H9 (cell line): Measurements from ENCODE around the gene EOGT. TPM values are rescaled to one million over a fixed set of nuclear protein-coding genes. Genes with fewer than 3 reads are reported as not detected.

Experiments used
- DNase-seq: peaks from one replicate; pipeline ENCODE4 v3.0.0-alpha.2; 2017
- H2AFZ ChIP-seq: one replicate; pipeline ENCODE4 v1.6.1; 2013; ENCODE audit warnings: mild to moderate bottlenecking, low read length, control low read depth, moderate library complexity
- H2AK5ac ChIP-seq: 2 replicates; pipeline ENCODE4 v1.6.1; 2013; ENCODE audit warnings: low read length, control low read depth, mixed read lengths; ENCODE audit not compliant: insufficient read length
- H2BK120ac ChIP-seq: one replicate; pipeline ENCODE4 v1.6.1; 2013; ENCODE audit warnings: low read depth, mild to moderate bottlenecking, low read length, control low read depth, inconsistent platforms; ENCODE audit not compliant: poor library complexity, severe bottlenecking
- H2BK12ac ChIP-seq: 2 replicates; pipeline ENCODE4 v1.6.1; 2013; ENCODE audit warnings: low read length, control low read depth, mixed read lengths, low read depth; ENCODE audit not compliant: insufficient read length
- H2BK15ac ChIP-seq: 2 replicates; pipeline ENCODE4 v1.6.1; 2013; ENCODE audit warnings: low read depth, low read length, control low read depth
- H2BK20ac ChIP-seq: one replicate; pipeline ENCODE4 v1.6.1; 2013; ENCODE audit warnings: low read depth, mild to moderate bottlenecking, low read length, control low read depth, inconsistent platforms; ENCODE audit not compliant: poor library complexity, severe bottlenecking
- H2BK5ac ChIP-seq: 2 replicates; pipeline ENCODE4 v1.6.1; 2013; ENCODE audit warnings: low read length, control low read depth, mixed read lengths; ENCODE audit not compliant: insufficient read length
- H3K14ac ChIP-seq: 2 replicates; pipeline ENCODE4 v1.6.1; 2013; ENCODE audit warnings: low read length, control low read depth; ENCODE audit not compliant: insufficient read depth
- H3K18ac ChIP-seq: 2 replicates; pipeline ENCODE4 v1.6.1; 2013; ENCODE audit warnings: low read depth, mild to moderate bottlenecking, mixed read lengths, low read length, control low read depth; ENCODE audit not compliant: insufficient read length
- H3K23ac ChIP-seq: 2 replicates; pipeline ENCODE4 v1.6.1; 2013; ENCODE audit warnings: low read length, control low read depth, mixed read lengths, low read depth; ENCODE audit not compliant: insufficient read length
- H3K23me2 ChIP-seq: 2 replicates; pipeline ENCODE4 v1.6.1; 2013; ENCODE audit warnings: low read depth, mild to moderate bottlenecking, mixed read lengths, low read length, control low read depth; ENCODE audit not compliant: insufficient read length, poor library complexity, severe bottlenecking
- H3K27ac ChIP-seq: 2 replicates; pipeline ENCODE4 v1.5.1; 2013; ENCODE audit warnings: low read length, control low read depth, mixed read lengths, low read depth; ENCODE audit not compliant: insufficient read length
- H3K27me3 ChIP-seq: 2 replicates; pipeline ENCODE4 v1.6.1; 2013; ENCODE audit warnings: low read length, control low read depth, inconsistent platforms; ENCODE audit not compliant: insufficient read depth
- H3K4ac ChIP-seq: 2 replicates; pipeline ENCODE4 v1.6.1; 2013; ENCODE audit warnings: low read depth, mild to moderate bottlenecking, control low read depth, inconsistent platforms, low read length, moderate library complexity
- H3K4me1 ChIP-seq: 2 replicates; pipeline ENCODE4 v1.6.1; 2013; ENCODE audit warnings: low read length, control low read depth, inconsistent platforms; ENCODE audit not compliant: insufficient read depth
- H3K4me2 ChIP-seq: 2 replicates; pipeline ENCODE4 v1.6.1; 2013; ENCODE audit warnings: low read length, control low read depth, mixed read lengths; ENCODE audit not compliant: insufficient read length, insufficient read depth
- H3K56ac ChIP-seq: 2 replicates; pipeline ENCODE4 v1.6.1; 2013; ENCODE audit warnings: low read depth, mild to moderate bottlenecking, mixed read lengths, low read length, control low read depth; ENCODE audit not compliant: insufficient read length
- H3K79me1 ChIP-seq: 2 replicates; pipeline ENCODE4 v1.6.1; 2013; ENCODE audit warnings: low read depth, mild to moderate bottlenecking, moderate library complexity, low read length, control low read depth, inconsistent platforms; ENCODE audit not compliant: insufficient read depth, poor library complexity, severe bottlenecking
- H3K79me2 ChIP-seq: 2 replicates; pipeline ENCODE4 v1.6.1; 2013; ENCODE audit warnings: low read length, control low read depth, inconsistent platforms; ENCODE audit not compliant: insufficient read depth
- H3K9ac ChIP-seq: 2 replicates; pipeline ENCODE4 v1.6.1; 2013; ENCODE audit warnings: low read length, control low read depth, mixed read lengths; ENCODE audit not compliant: insufficient read length; ENCODE audit errors: extremely low read depth
- H3K9me3 ChIP-seq: one replicate; pipeline ENCODE4 v1.6.1; 2013; ENCODE audit warnings: low read depth, low read length, inconsistent platforms; ENCODE audit not compliant: control insufficient read depth
- H3T11ph ChIP-seq: one replicate; pipeline ENCODE4 v1.6.1; 2013; ENCODE audit warnings: mild to moderate bottlenecking, low read length, control low read depth, inconsistent platforms
- H4K20me1 ChIP-seq: one replicate; pipeline ENCODE4 v1.6.1; 2013; ENCODE audit not compliant: control insufficient read depth, insufficient read length, insufficient read depth
- H4K5ac ChIP-seq: 2 replicates; pipeline ENCODE4 v1.6.1; 2013; ENCODE audit warnings: low read depth, mild to moderate bottlenecking, mixed read lengths, low read length, control low read depth; ENCODE audit not compliant: insufficient read length
- H4K8ac ChIP-seq: replicated peaks from 2 replicates; pipeline ENCODE4 v1.6.1; 2013; ENCODE audit warnings: low read length, control low read depth, mixed read lengths, low read depth; ENCODE audit not compliant: insufficient read length
- H4K91ac ChIP-seq: 2 replicates; pipeline ENCODE4 v1.6.1; 2013; ENCODE audit warnings: low read depth, mild to moderate bottlenecking, moderate library complexity, mixed read lengths, low read length, control low read depth; ENCODE audit not compliant: insufficient read length
- H3K27ac Mint-ChIP-seq, 3 experiments: 2 replicates in 2 of 3; 3 replicates in 1 of 3; pipeline ENCODE4 v1.8.0; 2020 to 2021; ENCODE audit warnings: mixed read lengths in 3 of 3, mild to moderate bottlenecking in 1 of 3, moderate library complexity in 1 of 3
- H3K27me3 Mint-ChIP-seq: 2 replicates; pipeline ENCODE4 v1.8.0; 2021; ENCODE audit warnings: low read depth, mild to moderate bottlenecking, moderate library complexity, mixed read lengths
- H3K36me3 Mint-ChIP-seq, 3 experiments: 2 replicates in 2 of 3; 3 replicates in 1 of 3; pipeline ENCODE4 v1.8.0; 2020 to 2021; ENCODE audit warnings: low read depth in 3 of 3, mixed read lengths in 3 of 3; ENCODE audit not compliant: insufficient read depth in 1 of 3
- H3K4me1 Mint-ChIP-seq, 2 experiments: 2 replicates each; pipeline ENCODE4 v1.8.0; 2020; ENCODE audit warnings: mixed read lengths in 2 of 2
- H3K4me3 Mint-ChIP-seq, 2 experiments: 2 replicates in 1 of 2; 3 replicates in 1 of 2; pipeline ENCODE4 v1.8.0; 2020 to 2021; ENCODE audit warnings: mild to moderate bottlenecking in 2 of 2, mixed read lengths in 2 of 2, moderate library complexity in 1 of 2
- H3K9me3 Mint-ChIP-seq, 2 experiments: 2 replicates in 1 of 2; 3 replicates in 1 of 2; pipeline ENCODE4 v1.8.0; 2020; ENCODE audit warnings: mild to moderate bottlenecking in 2 of 2, mixed read lengths in 2 of 2, moderate library complexity in 1 of 2
- WGBS: extraction: QIAGEN DNeasy Blood & Tissue Kit; methylation state at CpG from one replicate; pipeline ENCODE4 v1.1.7; 2013; ENCODE audit warnings: missing lambda C conversion rate, low lambda C conversion rate, mixed read lengths; ENCODE audit not compliant: insufficient read length; ENCODE audit errors: extremely low coverage; 5-methylcytosine and 5-hydroxymethylcytosine counted together
- total RNA-seq: library from RNA; stranded (reverse); gene quantifications from 2 replicates; pipeline ENCODE4 v1.2.1, GENCODE V29; 2021
- TF ChIP-seq, protein P1 (sequence below): fragments of 200-600 bp; sonication (generic); conservative IDR thresholded peaks from 3 replicates; pipeline ENCODE4 v1.8.0; 2021; ENCODE audit warnings: antibody characterized with exemption, mild to moderate bottlenecking

Gene EOGT
- total RNA-seq, 1 experiment from 2014 or later = 30.5 TPM

DNA sequence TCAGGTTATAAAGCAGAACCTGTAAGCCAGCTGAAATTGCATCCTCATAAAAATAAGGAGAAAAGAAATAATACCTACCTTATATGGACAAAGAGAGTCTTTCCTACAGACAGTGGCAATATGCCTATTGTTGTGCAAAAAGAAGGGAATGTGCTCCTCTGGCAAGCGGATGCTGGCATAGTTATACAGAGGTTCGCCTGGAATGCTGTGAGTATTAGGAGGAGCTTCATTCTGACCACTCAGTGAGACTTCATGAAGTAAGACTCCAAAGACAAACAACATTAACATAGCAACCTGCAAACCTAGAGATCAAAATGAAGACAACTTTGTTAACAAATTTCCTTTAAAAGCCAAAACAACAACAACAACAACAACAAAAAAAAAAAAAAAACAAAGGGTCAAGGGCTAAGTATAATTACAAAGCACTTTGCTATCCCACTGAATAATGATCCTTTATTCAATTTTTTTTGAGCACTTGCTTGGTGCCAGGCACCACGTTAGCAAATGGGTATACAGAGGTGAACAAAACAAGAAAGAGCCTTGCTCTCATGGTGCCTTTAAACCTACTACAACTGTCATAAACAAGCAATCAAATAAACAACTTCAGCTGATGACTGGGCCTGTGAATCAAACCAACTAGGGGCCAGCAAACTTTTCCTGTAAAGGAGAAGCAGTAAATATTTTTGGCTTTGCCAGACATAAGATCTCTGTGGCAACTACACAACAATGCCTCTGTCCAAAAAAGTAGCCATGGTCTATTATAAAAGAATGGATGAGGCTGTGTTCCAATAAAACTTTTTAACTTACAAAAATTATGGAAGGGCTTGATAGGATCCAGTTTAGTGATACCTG is 3.7 kb downstream of the EOGT start:
- H2AK5ac ChIP-seq = peak overlapping the region; percentile 21
- H4K20me1 ChIP-seq = no peaks in the 10 kb centered on the region
- no peak overlapping the region for H3K4me2 ChIP-seq
- no peaks in the 10 kb centered on the region for H3K79me1 ChIP-seq
- no peaks in the 10 kb centered on the region for H3K79me2 ChIP-seq
- Mint-ChIP-seq H3K27ac (peak overlapping the region; percentile 63 to 99 (median 86)), H3K4me3 (peak overlapping the region; percentile 1 to 25; a peak in 2 of 5 replicates), H3K36me3 (peaks cover 4 to 37% (median 15%) of the 10 kb centered on the region in 3 experiments; a peak in 6 of 7 replicates), H3K27me3 (no peaks in the 10 kb centered on the region), H3K9me3 (no peaks in the 10 kb centered on the region), H3K4me1 (peaks cover 52 to 53% of the 10 kb centered on the region in 2 experiments)
- TF ChIP-seq, protein P1, sequence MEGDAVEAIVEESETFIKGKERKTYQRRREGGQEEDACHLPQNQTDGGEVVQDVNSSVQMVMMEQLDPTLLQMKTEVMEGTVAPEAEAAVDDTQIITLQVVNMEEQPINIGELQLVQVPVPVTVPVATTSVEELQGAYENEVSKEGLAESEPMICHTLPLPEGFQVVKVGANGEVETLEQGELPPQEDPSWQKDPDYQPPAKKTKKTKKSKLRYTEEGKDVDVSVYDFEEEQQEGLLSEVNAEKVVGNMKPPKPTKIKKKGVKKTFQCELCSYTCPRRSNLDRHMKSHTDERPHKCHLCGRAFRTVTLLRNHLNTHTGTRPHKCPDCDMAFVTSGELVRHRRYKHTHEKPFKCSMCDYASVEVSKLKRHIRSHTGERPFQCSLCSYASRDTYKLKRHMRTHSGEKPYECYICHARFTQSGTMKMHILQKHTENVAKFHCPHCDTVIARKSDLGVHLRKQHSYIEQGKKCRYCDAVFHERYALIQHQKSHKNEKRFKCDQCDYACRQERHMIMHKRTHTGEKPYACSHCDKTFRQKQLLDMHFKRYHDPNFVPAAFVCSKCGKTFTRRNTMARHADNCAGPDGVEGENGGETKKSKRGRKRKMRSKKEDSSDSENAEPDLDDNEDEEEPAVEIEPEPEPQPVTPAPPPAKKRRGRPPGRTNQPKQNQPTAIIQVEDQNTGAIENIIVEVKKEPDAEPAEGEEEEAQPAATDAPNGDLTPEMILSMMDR = no peak
- H3K23ac ChIP-seq = no peak overlapping the region
- peak overlapping the region; percentile 93 for H3T11ph ChIP-seq
- H3K27me3 ChIP-seq = no peaks in the 10 kb centered on the region
- H3K56ac ChIP-seq = no peak overlapping the region
- H3K14ac ChIP-seq = peak overlapping the region; percentile 81; the same call in 1 of the 2 replicates
- no peak overlapping the region for H2BK20ac ChIP-seq
- no peak overlapping the region for H2BK15ac ChIP-seq
- peak overlapping the region; percentile 77 for H3K18ac ChIP-seq
- no peak overlapping the region for H4K8ac ChIP-seq
- H3K9ac ChIP-seq = peak overlapping the region; percentile 21
- no peak overlapping the region for H4K91ac ChIP-seq
- no peaks in the 10 kb centered on the region for H3K9me3 ChIP-seq
- peak; percentile 82 for DNase-seq
- WGBS = no CpG with 5 or more reads among the region's 3 CpGs
- no peak overlapping the region for H4K5ac ChIP-seq
- H2BK5ac ChIP-seq = no peak overlapping the region
- H2AFZ ChIP-seq = no peak overlapping the region
- peak overlapping the region; percentile 96 for H3K27ac ChIP-seq
- peaks cover 4% of the 10 kb centered on the region for H3K23me2 ChIP-seq
- H3K4me1 ChIP-seq = peaks cover 11% of the 10 kb centered on the region; the same call in 1 of the 2 replicates
- peak overlapping the region; percentile 51 for H2BK12ac ChIP-seq
- H3K4ac ChIP-seq = no peak overlapping the region; the same call in 1 of the 2 replicates
- H2BK120ac ChIP-seq = peak overlapping the region; percentile 75
